T-helper 2 cell treated with Interferon-gamma antibody and Interleukin-4, amounts not matched to agents 5 μg/mL and 100 μg/mL, for 36 hours (primary cell): ENCODE data around the gene SLC26A9.

ENCODE experiments used
- DNase-seq: peaks from one replicate; pipeline ENCODE4 v3.0.0; 2021; ENCODE audit warnings: low spot score
- H3K27ac Mint-ChIP-seq: one replicate; pipeline ENCODE4 v1.8.0; 2021; ENCODE audit warnings: mild to moderate bottlenecking, mixed read lengths
- H3K27me3 Mint-ChIP-seq: one replicate; pipeline ENCODE4 v1.8.0; 2021; ENCODE audit warnings: low read depth, mixed read lengths
- H3K36me3 Mint-ChIP-seq: one replicate; pipeline ENCODE4 v1.8.0; 2021; ENCODE audit warnings: low read depth, mixed read lengths
- H3K4me1 Mint-ChIP-seq: one replicate; pipeline ENCODE4 v1.8.0; 2021; ENCODE audit warnings: low read depth, mixed read lengths
- H3K4me3 Mint-ChIP-seq: one replicate; pipeline ENCODE4 v1.8.0; 2022; ENCODE audit warnings: mild to moderate bottlenecking, moderate library complexity, mixed read lengths
- H3K9me3 Mint-ChIP-seq: one replicate; pipeline ENCODE4 v1.8.0; 2021; ENCODE audit warnings: mixed read lengths

The SLC26A9 gene

GRCh38 chr1:205948039-205948438 lies 4.8 kb upstream of the SLC26A9 start:
- DNase-seq, result no peak

GRCh38 chr1:205947024-205947423 lies 3.8 kb upstream of the SLC26A9 start:
- Mint-ChIP-seq H3K36me3 (no peaks in the 10 kb centered on the region), H3K4me3 (no peak overlapping the region), H3K27me3 (peaks cover 8% of the 10 kb centered on the region), H3K9me3 (no peaks in the 10 kb centered on the region), H3K4me1 (no peaks in the 10 kb centered on the region), H3K27ac (no peak overlapping the region)
- no peak for DNase-seq

More at GRCh38 chr1:205948039-205948438, 4.8 kb upstream of the SLC26A9 start:
- Mint-ChIP-seq H3K27ac (no peak overlapping the region), H3K9me3 (no peaks in the 10 kb centered on the region), H3K4me1 (no peaks in the 10 kb centered on the region), H3K36me3 (no peaks in the 10 kb centered on the region), H3K27me3 (peaks cover 2% of the 10 kb centered on the region), H3K4me3 (no peak overlapping the region)

GRCh38 chr1:205945069-205945468 lies 1.8 kb upstream of the SLC26A9 start:
- Mint-ChIP-seq H3K4me1 (no peaks in the 10 kb centered on the region), H3K27me3 (peaks cover 8% of the 10 kb centered on the region), H3K4me3 (no peak overlapping the region), H3K9me3 (no peaks in the 10 kb centered on the region), H3K27ac (no peak overlapping the region), H3K36me3 (no peaks in the 10 kb centered on the region)
- no peak for DNase-seq

GRCh38 chr1:205944525-205944924 lies 1.3 kb upstream of the SLC26A9 start:
- Mint-ChIP-seq H3K36me3 (no peaks in the 10 kb centered on the region), H3K9me3 (no peaks in the 10 kb centered on the region), H3K4me3 (no peak overlapping the region), H3K27ac (no peak overlapping the region), H3K4me1 (no peaks in the 10 kb centered on the region), H3K27me3 (peaks cover 8% of the 10 kb centered on the region)
- DNase-seq, result no peak

- Mint-ChIP-seq H3K27ac (no peak overlapping the region), H3K4me1 (no peaks in the 10 kb centered on the region), H3K27me3 (peaks cover 13% of the 10 kb centered on the region), H3K9me3 (no peaks in the 10 kb centered on the region), H3K36me3 (no peaks in the 10 kb centered on the region), H3K4me3 (no peak overlapping the region)
- DNase-seq, result no peak
Measured at GRCh38 chr1:205942631-205943159, 561 bp downstream of the SLC26A9 start.

- H3K36me3 Mint-ChIP-seq, result no peaks in the 10 kb centered on the region
- H3K27ac Mint-ChIP-seq, result no peak overlapping the region
Measured at GRCh38 chr1:205940710-205941109, 2.5 kb downstream of the SLC26A9 start.

GRCh38 chr1:205939690-205940330 lies 3.4 kb downstream of the SLC26A9 start:
- Mint-ChIP-seq H3K27me3 (peaks cover 12% of the 10 kb centered on the region), H3K4me1 (no peaks in the 10 kb centered on the region), H3K4me3 (no peak overlapping the region), H3K27ac (no peak overlapping the region), H3K9me3 (no peaks in the 10 kb centered on the region), H3K36me3 (no peaks in the 10 kb centered on the region)
- DNase-seq, result no peak

More at GRCh38 chr1:205940710-205941109, 2.5 kb downstream of the SLC26A9 start:
- DNase-seq, result no peak
- peaks cover 13% of the 10 kb centered on the region for H3K27me3 Mint-ChIP-seq
- no peaks in the 10 kb centered on the region for H3K4me1 Mint-ChIP-seq
- H3K9me3 Mint-ChIP-seq, result no peaks in the 10 kb centered on the region
- H3K4me3 Mint-ChIP-seq, result no peak overlapping the region

- H3K4me3 Mint-ChIP-seq, result no peak overlapping the region
- no peaks in the 10 kb centered on the region for H3K4me1 Mint-ChIP-seq
- H3K27ac Mint-ChIP-seq, result no peak overlapping the region
- no peaks in the 10 kb centered on the region for H3K36me3 Mint-ChIP-seq
- DNase-seq, result no peak
- no peaks in the 10 kb centered on the region for H3K9me3 Mint-ChIP-seq
- peaks cover 12% of the 10 kb centered on the region for H3K27me3 Mint-ChIP-seq
Measured at GRCh38 chr1:205938682-205939081, 4.6 kb downstream of the SLC26A9 start.

- H3K4me1 Mint-ChIP-seq, result no peaks in the 10 kb centered on the region
- no peaks in the 10 kb centered on the region for H3K36me3 Mint-ChIP-seq
- H3K27ac Mint-ChIP-seq, result no peak overlapping the region
- no peak overlapping the region for H3K4me3 Mint-ChIP-seq
- H3K27me3 Mint-ChIP-seq, result peaks cover 6% of the 10 kb centered on the region
- no peak for DNase-seq
- H3K9me3 Mint-ChIP-seq, result no peaks in the 10 kb centered on the region
Measured at GRCh38 chr1:205936846-205937586, 6.2 kb downstream of the SLC26A9 start.

GRCh38 chr1:205936311-205936710 lies 6.9 kb downstream of the SLC26A9 start:
- H3K4me3 Mint-ChIP-seq, result no peak overlapping the region
- no peaks in the 10 kb centered on the region for H3K4me1 Mint-ChIP-seq
- no peaks in the 10 kb centered on the region for H3K9me3 Mint-ChIP-seq
- no peak overlapping the region for H3K27ac Mint-ChIP-seq
- peaks cover 6% of the 10 kb centered on the region for H3K27me3 Mint-ChIP-seq
- no peak for DNase-seq
- no peaks in the 10 kb centered on the region for H3K36me3 Mint-ChIP-seq

- Mint-ChIP-seq H3K27ac (no peak overlapping the region), H3K4me3 (no peak overlapping the region), H3K36me3 (no peaks in the 10 kb centered on the region), H3K9me3 (no peaks in the 10 kb centered on the region), H3K4me1 (no peaks in the 10 kb centered on the region), H3K27me3 (peaks cover 6% of the 10 kb centered on the region)
- DNase-seq, result no peak
Measured at GRCh38 chr1:205935869-205936268, 7.4 kb downstream of the SLC26A9 start.

GRCh38 chr1:205934788-205935187 lies 8.5 kb downstream of the SLC26A9 start:
- Mint-ChIP-seq H3K36me3 (no peaks in the 10 kb centered on the region), H3K4me3 (no peak overlapping the region), H3K27ac (no peak overlapping the region), H3K9me3 (no peaks in the 10 kb centered on the region), H3K27me3 (peaks cover 6% of the 10 kb centered on the region), H3K4me1 (no peaks in the 10 kb centered on the region)
- no peak for DNase-seq

- H3K4me3 Mint-ChIP-seq, result no peak overlapping the region
- no peak overlapping the region for H3K27ac Mint-ChIP-seq
- DNase-seq, result no peak
- H3K36me3 Mint-ChIP-seq, result no peaks in the 10 kb centered on the region
- H3K4me1 Mint-ChIP-seq, result no peaks in the 10 kb centered on the region
- peaks cover 6% of the 10 kb centered on the region for H3K27me3 Mint-ChIP-seq
- no peaks in the 10 kb centered on the region for H3K9me3 Mint-ChIP-seq
Measured at GRCh38 chr1:205933671-205934618, 9.3 kb downstream of the SLC26A9 start.

- Mint-ChIP-seq H3K36me3 (no peaks in the 10 kb centered on the region), H3K27ac (no peak overlapping the region), H3K4me1 (no peaks in the 10 kb centered on the region), H3K27me3 (peaks cover 2% of the 10 kb centered on the region), H3K4me3 (no peak overlapping the region), H3K9me3 (no peaks in the 10 kb centered on the region)
- no peak for DNase-seq
Measured at GRCh38 chr1:205932776-205933175, 10.5 kb downstream of the SLC26A9 start.
